IMR-90 (cell line): ENCODE measurements around the gene C1QTNF12. TPM values are rescaled to one million over a fixed set of nuclear protein-coding genes. Genes with fewer than 3 reads are reported as not detected.

Experiments used
- ATAC-seq: fragments of 200-7000 bp; cut with Tn5 transposase; 2 replicates; pipeline ENCODE4 v1.9.1; 2020; ENCODE audit warnings: low read depth, mild to moderate bottlenecking, moderate library complexity
- BruUV-seq: library from RNA; stranded (reverse); fragments of 400-500 nt; replicated peaks from 2 replicates; lab custom pipeline; 2021; lab: Mats Ljungman, UMichigan
- CTCF ChIA-PET: fragments of 300-600 bp; formaldehyde crosslinking; extraction: SDS; loops from one replicate; lab custom pipeline; 2021; ENCODE audit warnings: antibody characterized with exemption; lab: Yijun Ruan, JAX
- POLR2A ChIA-PET: fragments of 300-600 bp; sonication (Branson Sonifier 250); formaldehyde crosslinking; loops from one replicate; lab custom pipeline; 2022; ENCODE audit warnings: antibody characterized with exemption; ENCODE audit not compliant: unreplicated experiment; lab: Charles Lee
- DNase-seq: peaks from one replicate; pipeline ENCODE4 v3.0.0; 2013
- H2AFZ ChIP-seq: replicated peaks from 2 replicates; pipeline ENCODE3; 2013; ENCODE audit warnings: low read length, mild to moderate bottlenecking; ENCODE audit not compliant: poor library complexity
- H2AK5ac ChIP-seq: 2 replicates; pipeline ENCODE4 v1.6.1; 2013; ENCODE audit warnings: low read depth, low read length, inconsistent platforms
- H2AK9ac ChIP-seq: replicated peaks from 2 replicates; pipeline ENCODE3; 2013; ENCODE audit warnings: mild to moderate bottlenecking, low read depth, low read length, moderate library complexity; ENCODE audit not compliant: poor library complexity
- H2BK120ac ChIP-seq: 2 replicates; pipeline ENCODE4 v1.6.1; 2013; ENCODE audit warnings: low read depth, low read length, inconsistent platforms
- H2BK15ac ChIP-seq: 3 replicates; pipeline ENCODE4 v1.6.1; 2013; ENCODE audit warnings: low read depth, low read length, inconsistent platforms
- H2BK20ac ChIP-seq: 2 replicates; pipeline ENCODE4 v1.6.1; 2013; ENCODE audit warnings: low read depth, mild to moderate bottlenecking, inconsistent platforms, low read length, moderate library complexity
- H2BK5ac ChIP-seq: 2 replicates; pipeline ENCODE4 v1.6.1; 2013; ENCODE audit warnings: mild to moderate bottlenecking, low read depth, low read length, inconsistent platforms; ENCODE audit not compliant: poor library complexity, severe bottlenecking
- H3K14ac ChIP-seq: replicated peaks from 2 replicates; pipeline ENCODE4 v1.6.1; 2013; ENCODE audit warnings: low read depth, low read length, inconsistent platforms
- H3K18ac ChIP-seq: 2 replicates; pipeline ENCODE4 v1.6.1; 2013; ENCODE audit warnings: low read depth, low read length, control low read depth
- H3K23ac ChIP-seq: 2 replicates; pipeline ENCODE4 v1.6.1; 2013; ENCODE audit warnings: low read depth, low read length, inconsistent platforms
- H3K27ac ChIP-seq: 2 replicates; pipeline ENCODE4 v1.5.1; 2013; ENCODE audit warnings: mild to moderate bottlenecking, control low read depth, low read length; ENCODE audit not compliant: insufficient read depth
- H3K27me3 ChIP-seq: 2 replicates; pipeline ENCODE4 v1.6.1; 2013; ENCODE audit warnings: low read length; ENCODE audit not compliant: control insufficient read depth, insufficient read depth
- H3K36me3 ChIP-seq: 2 replicates; pipeline ENCODE4 v1.6.1; 2013; ENCODE audit warnings: low read length, mixed read lengths; ENCODE audit not compliant: control insufficient read depth, insufficient read depth
- H3K4ac ChIP-seq: 2 replicates; pipeline ENCODE4 v1.6.1; 2013; ENCODE audit warnings: low read depth, low read length, inconsistent platforms
- H3K4me1 ChIP-seq: 2 replicates; pipeline ENCODE4 v1.6.1; 2013; ENCODE audit warnings: low read length, mixed read lengths; ENCODE audit not compliant: control insufficient read depth, insufficient read depth
- H3K4me2 ChIP-seq: 2 replicates; pipeline ENCODE4 v1.6.1; 2013; ENCODE audit warnings: low read depth, mild to moderate bottlenecking, control low read depth, low read length, moderate library complexity
- H3K4me3 ChIP-seq: 2 replicates; pipeline ENCODE4 v1.5.1; 2013; ENCODE audit warnings: low read depth, mild to moderate bottlenecking, control low read depth, low read length, moderate library complexity; ENCODE audit not compliant: insufficient read depth
- H3K56ac ChIP-seq: 2 replicates; pipeline ENCODE4 v1.6.1; 2013; ENCODE audit warnings: low read length, inconsistent platforms; ENCODE audit not compliant: insufficient read depth; ENCODE audit errors: extremely low read depth
- H3K79me1 ChIP-seq, 2 experiments: 2 replicates each; pipeline ENCODE4 v1.6.1; 2013; ENCODE audit warnings: low read length in 2 of 2, inconsistent platforms in 1 of 2, low read depth in 1 of 2
- H3K9ac ChIP-seq: 2 replicates; pipeline ENCODE4 v1.6.1; 2013; ENCODE audit warnings: low read depth, low read length, control low read depth
- H3K9me1 ChIP-seq: 2 replicates; pipeline ENCODE4 v1.6.1; 2013; ENCODE audit warnings: low read length, inconsistent platforms; ENCODE audit not compliant: insufficient read depth
- H3K9me3 ChIP-seq: 2 replicates; pipeline ENCODE4 v1.6.1; 2013; ENCODE audit warnings: low read length; ENCODE audit not compliant: control insufficient read depth, insufficient read depth
- H4K20me1 ChIP-seq: 2 replicates; pipeline ENCODE4 v1.6.1; 2013; ENCODE audit warnings: low read length, inconsistent platforms; ENCODE audit not compliant: insufficient read depth
- H4K5ac ChIP-seq: 2 replicates; pipeline ENCODE4 v1.6.1; 2013; ENCODE audit warnings: mild to moderate bottlenecking, low read depth, low read length, control low read depth
- H4K8ac ChIP-seq, 2 experiments: 2 replicates each; pipeline ENCODE4 v1.6.1; 2013; ENCODE audit warnings: low read depth in 2 of 2, low read length in 2 of 2, control low read depth in 1 of 2, inconsistent platforms in 1 of 2
- H4K91ac ChIP-seq: 2 replicates; pipeline ENCODE4 v1.6.1; 2013; ENCODE audit warnings: low read depth, low read length, inconsistent platforms; ENCODE audit not compliant: insufficient read depth
- BHLHE40 ChIP-seq: fragments of 150-350 bp; IDR thresholded peaks from 2 replicates; pipeline ENCODE4 v1.6.1; 2016; ENCODE audit warnings: mild to moderate bottlenecking, low read depth, low read length
- POLR2A ChIP-seq: IDR thresholded peaks from 2 replicates; pipeline ENCODE4 v1.6.1; 2012; ENCODE audit warnings: mild to moderate bottlenecking, low read depth, low read length
- USF2 ChIP-seq: fragments of 150-350 bp; IDR thresholded peaks from 2 replicates; pipeline ENCODE4 v1.6.1; 2017; ENCODE audit warnings: mild to moderate bottlenecking, antibody characterized with exemption, low read length, low read depth
- WGBS, 2 experiments: methylation state at CpG; one replicate each; pipeline versions ENCODE4 v1.1.5 to v1.1.7; 2013; ENCODE audit warnings: missing lambda C conversion rate in 2 of 2; ENCODE audit not compliant: insufficient read length in 1 of 2; ENCODE audit errors: extremely low coverage in 2 of 2; 5-methylcytosine and 5-hydroxymethylcytosine counted together
- dilution Hi-C: fragments of 300-500 bp; cut with HindIII; formaldehyde crosslinking; loops from one replicate; pipeline ENCODE4 v1.14.3; 2018; ENCODE audit warnings: low sequenced_read_pairs; ENCODE audit not compliant: unreplicated experiment
- in situ Hi-C: fragments of 300-500 bp; cut with MboI; formaldehyde crosslinking; loops from 3 replicates; pipeline ENCODE4 v1.14.3; 2019; ENCODE audit warnings: low sequenced_read_pairs, inconsistent platforms, mixed read lengths
- intact Hi-C: fragments of 100-400 bp; cut with micrococcal nuclease; formaldehyde crosslinking; loops from 2 replicates; pipeline ENCODE4 v1.10.0; 2022
- polyA plus RNA-seq, 3 experiments: library from polyadenylated mRNA; depleted of rRNA; stranded (reverse); fragments of >200 nt; gene quantifications; 2 replicates each; pipeline ENCODE4 v1.2.3, GENCODE V29; 2012; ENCODE audit warnings: low replicate concordance in 1 of 3
- total RNA-seq: library from RNA; depleted of rRNA; stranded (reverse); fragments of >200 nt; gene quantifications from 2 replicates; pipeline ENCODE4 v1.2.3, GENCODE V29; 2012

C1QTNF12 gene
- total and polyA plus RNA-seq, 2 of the 4 experiments (the other 2 are of a cell fraction): 0.36 to 1.1 TPM

DNA sequence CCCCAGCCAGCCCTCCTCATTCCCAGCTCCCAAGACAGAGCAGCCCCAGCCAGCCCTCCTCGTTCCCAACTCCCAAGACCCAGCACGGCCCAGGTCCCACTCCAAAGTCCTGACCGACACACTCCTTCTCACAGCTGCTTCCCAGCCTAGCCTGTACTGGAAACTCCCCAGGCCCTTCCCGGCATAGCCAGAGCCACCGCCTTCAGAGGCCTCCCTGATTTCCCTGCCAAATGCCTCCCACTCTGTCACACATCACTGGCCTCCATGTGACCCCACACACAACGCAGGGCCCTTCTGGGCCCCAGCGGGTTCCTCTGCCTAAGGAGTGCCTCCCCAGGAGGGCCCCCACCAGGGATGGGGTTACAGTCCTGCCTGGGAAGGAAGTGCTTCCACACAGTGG lies 24.3 kb upstream of the C1QTNF12 start:
- intact Hi-C loops (no loop called here), dilution Hi-C loops (no loop called here), in situ Hi-C loops (no loop called here)
- POLR2A ChIA-PET: no interaction called here
- Histone ChIP-seq H2AK5ac (peak overlapping the region; percentile 98), H2BK20ac (no peak overlapping the region), H3K27me3 (no peaks in the 10 kb centered on the region), H3K79me1 (peaks cover 13 to 59% of the 10 kb centered on the region in 2 experiments), H3K9me1 (peaks cover 36% of the 10 kb centered on the region), H2BK15ac (no peak overlapping the region), H3K18ac (peak overlapping the region; percentile 48), H3K14ac (peak overlapping the region; percentile 86), H4K20me1 (peaks cover 25% of the 10 kb centered on the region), H3K4ac (peak overlapping the region; percentile 82), H4K8ac (peak overlapping the region; percentile 34 to 74; a peak in 3 of 4 replicates), H3K56ac (no peak overlapping the region; the same call in 1 of the 2 replicates), H3K9ac (peak overlapping the region; percentile 20), H3K36me3 (peaks cover 41% of the 10 kb centered on the region), H4K5ac (peak overlapping the region; percentile 69), H3K4me3 (peak overlapping the region; percentile 3; the same call in 1 of the 2 replicates), H3K23ac (peak overlapping the region; percentile 94), H3K4me1 (peaks cover 37% of the 10 kb centered on the region), H2BK120ac (peak overlapping the region; percentile 74; the same call in 1 of the 2 replicates), H2AFZ (no peak overlapping the region), H3K9me3 (no peaks in the 10 kb centered on the region), H3K4me2 (peak overlapping the region; percentile 71), H3K27ac (peak overlapping the region; percentile 79), H2AK9ac (peak overlapping the region; percentile 92), H4K91ac (peak overlapping the region; percentile 79), H2BK5ac (peak overlapping the region; percentile 91)
- CTCF ChIA-PET: no interaction called here
- 78% methylated on average over 3 of the region's 7 CpGs; no CpG with 5 or more reads in 1 of the 2 experiments for WGBS, 2 experiments
- DNase-seq (peak; percentile 69), ATAC-seq (no peak)
- BruUV-seq: no TSS peak
- TF ChIP-seq BHLHE40: no peak
- 0 out of 2 replicates have a peak, but pooled peaks have one; percentile 37 for TF ChIP-seq POLR2A
- TF ChIP-seq USF2: peak; percentile 77
